CD4-positive, alpha-beta T cell treated with Interleukin-1 beta for 1 hour (primary cell): ENCODE data around the gene SYCE3.

Source experiments
- DNase-seq, 2 donors: peaks; one replicate each; pipeline ENCODE4 v3.0.0-alpha.2; 2020 to 2022

Gene SYCE3

GRCh38 chr22:50599816-50600455 is 37.2 kb upstream of the SYCE3 start:
- DNase-seq: peak; percentile 46 to 65

- no peak for DNase-seq
Measured at GRCh38 chr22:50597097-50597496, 34.4 kb upstream of the SYCE3 start.

DNA sequence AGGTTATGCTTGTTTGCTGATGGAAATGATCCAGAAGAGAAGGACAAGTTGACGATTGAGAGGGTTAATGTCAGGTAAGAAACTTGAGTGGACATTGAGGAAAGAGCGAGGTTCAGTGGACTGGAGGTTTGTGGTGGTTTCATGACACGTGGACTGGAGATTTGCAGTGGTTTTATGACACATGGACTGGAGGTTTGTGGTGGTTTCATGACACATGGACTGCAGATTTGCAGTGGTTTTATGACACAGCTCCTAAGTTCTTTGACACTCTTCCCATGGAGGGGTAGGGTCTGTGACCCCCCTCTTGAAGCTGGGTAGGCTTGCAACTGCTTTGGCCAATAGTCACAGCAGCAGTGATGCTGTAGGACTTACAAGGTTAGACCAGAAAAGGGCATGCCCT is 32.5 kb upstream of the SYCE3 start:
- no peak for DNase-seq

DNA sequence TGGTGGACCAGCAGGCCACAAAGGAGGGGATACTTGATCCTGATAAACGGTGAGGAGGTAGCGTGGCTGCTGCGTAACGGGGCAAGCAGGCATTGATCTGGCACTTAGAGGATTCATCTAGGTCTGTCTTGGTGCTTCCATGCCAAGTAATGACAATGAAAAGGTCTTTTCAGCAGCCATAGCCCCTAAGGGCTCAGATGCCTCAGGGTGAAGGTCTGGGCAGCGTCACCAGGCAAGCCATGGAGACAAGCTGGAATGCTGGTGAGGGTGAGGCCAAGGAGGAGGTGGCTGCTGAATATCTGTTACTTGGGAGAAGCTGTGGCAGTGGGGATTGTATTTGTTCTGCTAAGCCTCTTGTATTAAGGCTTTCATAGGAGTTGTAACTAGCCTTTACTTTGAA is 24.7 kb upstream of the SYCE3 start:
- no peak for DNase-seq

DNA sequence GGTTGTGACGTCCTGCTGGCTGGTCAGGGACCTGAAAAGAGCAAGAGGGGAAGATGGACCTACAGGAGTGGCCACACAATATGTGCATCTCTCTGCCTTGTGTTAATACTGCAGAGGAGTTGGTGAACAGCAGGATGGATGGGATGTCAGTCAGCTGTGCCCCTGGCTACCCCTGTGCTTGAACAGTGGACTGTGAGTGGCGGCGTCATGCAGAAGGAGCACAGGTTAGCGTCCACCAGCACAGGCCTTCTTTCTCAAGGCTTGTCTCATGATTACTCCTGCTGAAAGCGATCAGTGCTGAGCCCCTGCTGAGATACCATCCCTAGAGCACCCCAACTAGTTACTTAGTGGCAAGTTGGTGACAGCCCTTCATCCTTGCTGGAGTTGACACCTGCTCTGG is 23.7 kb upstream of the SYCE3 start:
- no peak for DNase-seq

DNA sequence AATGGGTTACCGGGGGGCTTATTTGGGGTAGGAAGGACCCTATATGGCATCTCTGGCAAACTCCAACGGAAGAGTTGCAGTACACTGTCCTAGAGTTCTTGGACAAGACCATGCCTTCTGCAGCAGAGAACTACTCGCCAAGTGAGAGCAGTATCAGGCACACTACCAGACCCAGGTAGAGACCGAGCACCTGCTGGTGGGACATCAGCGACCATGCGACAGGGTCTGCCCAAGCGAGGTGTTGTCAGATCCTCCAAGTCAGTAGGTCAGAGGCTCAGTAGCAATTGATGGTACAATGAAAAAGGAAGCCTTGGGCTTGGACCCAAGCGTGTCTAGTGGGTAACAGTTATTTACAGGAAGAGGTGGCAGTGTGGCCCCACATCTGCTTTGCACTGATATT is 23.1 kb upstream of the SYCE3 start:
- no peak for DNase-seq

GRCh38 chr22:50585238-50585637 is 22.5 kb upstream of the SYCE3 start:
- no peak for DNase-seq

DNA sequence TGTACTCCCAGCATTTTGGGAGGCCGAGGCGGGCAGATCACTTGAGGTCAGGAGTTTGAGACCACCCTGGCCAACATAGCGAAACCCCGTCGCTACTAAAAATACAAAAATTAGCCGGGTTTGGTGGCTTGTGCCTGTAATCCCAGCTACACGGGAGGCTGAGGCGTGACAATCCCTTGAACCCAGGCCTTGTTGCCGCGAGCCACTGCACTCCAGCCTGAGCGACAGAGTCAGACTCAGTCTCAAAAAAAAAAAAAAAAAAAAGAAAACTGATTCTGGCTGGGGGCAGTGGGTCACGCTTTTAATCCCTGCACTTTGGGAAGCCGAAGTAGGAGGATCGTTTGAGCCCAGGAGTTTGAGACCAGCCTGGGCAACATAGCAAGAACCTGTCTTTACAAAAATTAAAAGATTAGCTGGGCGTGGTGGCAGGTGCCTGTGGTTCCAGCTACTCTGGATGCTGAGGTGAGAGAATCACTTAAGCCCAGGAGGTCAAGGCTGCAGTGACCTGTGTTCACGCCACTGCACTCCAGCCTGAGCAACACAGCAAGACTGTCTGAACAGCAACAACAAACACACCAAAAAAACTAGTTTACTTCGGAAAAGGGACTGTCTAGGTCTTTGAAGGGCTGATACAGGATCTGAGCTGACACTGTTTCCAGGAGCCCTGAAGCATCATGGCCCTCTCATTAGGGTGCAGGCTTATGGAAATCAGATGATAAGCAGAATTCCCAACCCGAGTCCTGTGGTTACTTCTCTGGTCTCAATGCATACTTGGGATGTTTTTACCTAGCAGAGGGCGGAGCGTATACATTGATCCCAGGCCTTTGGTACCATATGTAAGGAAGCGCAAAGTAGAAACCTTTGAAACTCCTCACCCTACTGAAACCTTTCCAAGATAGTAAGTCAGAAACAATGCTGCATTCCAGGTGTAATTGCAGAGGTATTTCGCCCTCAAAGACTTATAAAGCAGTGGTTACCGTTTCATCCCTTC is 21.7 kb upstream of the SYCE3 start:
- DNase-seq: no peak

DNA sequence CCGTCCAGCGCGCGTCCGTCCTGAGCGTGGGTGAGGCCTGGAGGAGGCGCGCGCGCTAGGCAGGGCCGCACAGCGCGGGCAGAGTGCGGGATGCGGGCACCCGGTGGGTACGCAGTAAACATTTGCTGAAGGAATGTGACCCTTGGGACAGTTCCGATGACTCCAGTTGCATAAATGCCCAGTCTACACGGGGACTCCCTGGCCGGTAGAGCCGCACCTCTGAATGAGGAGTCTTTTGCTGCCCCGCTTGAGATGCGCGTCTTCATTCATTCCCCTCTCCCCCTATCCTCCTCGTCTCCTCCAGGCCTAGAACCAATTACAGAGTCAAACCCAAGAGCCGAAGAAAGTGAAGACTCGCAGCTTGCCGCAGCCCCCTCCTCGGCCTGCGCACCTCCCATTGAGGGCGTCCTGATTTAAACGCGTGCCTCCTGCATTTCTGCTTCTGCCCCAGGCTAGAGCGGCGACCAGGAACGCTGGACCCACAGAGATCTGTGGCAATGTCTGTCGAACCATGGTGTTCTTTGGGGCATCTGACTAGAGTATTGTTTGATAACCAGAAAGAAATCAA is 20.7 kb upstream of the SYCE3 start:
- no peak for DNase-seq

DNA sequence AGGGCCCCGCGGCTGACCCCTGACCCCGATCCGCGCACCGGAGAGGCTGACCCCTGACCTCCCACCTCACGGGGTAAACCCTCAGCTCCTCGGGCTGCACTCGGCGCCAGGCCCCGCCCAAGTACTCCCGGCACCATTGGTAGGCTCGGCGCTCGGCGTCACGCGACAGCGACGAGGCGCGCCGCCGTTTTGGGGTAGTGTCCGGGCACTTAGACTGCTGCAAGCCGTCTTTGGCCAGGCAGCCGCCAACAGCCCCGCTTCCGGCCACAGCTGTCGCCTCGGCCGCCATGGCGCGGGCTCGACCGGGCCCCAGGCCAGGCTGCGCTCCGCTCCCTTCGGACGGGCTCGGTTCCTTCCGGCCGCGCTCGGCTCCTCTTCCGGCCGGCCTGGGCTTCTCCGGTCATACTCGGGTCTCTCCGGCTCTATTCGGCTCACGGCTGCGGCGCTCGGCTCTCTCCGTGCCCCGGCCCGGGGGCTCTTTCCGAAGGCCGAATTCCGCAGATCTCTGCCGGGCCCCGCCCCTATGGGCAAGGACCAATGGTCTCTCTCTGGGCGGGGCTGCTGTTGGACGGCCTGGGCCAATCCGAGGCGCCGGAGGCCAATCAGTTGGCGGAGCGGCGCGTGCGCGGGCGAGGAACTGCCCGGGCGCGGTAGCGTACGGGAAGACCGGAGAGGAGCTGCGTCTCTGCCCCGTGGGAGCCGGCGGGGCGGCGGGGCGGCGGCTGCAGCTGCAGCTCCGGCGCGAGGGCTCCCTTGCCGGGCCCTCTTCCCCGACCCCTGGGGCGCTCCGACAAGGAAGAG is 20.0 kb upstream of the SYCE3 start, which contains the start of gene CHKB:
TSS of gene CHKB (minus strand) at position 357 of the 801 bp plus-strand sequence. CDS start at position 289, 68 bp downstream.
- peak; percentile 97 to 99 for DNase-seq

- peak in 1 of 2 donors; percentile 17 for DNase-seq
Measured at GRCh38 chr22:50581950-50582492, 19.3 kb upstream of the SYCE3 start.

DNA sequence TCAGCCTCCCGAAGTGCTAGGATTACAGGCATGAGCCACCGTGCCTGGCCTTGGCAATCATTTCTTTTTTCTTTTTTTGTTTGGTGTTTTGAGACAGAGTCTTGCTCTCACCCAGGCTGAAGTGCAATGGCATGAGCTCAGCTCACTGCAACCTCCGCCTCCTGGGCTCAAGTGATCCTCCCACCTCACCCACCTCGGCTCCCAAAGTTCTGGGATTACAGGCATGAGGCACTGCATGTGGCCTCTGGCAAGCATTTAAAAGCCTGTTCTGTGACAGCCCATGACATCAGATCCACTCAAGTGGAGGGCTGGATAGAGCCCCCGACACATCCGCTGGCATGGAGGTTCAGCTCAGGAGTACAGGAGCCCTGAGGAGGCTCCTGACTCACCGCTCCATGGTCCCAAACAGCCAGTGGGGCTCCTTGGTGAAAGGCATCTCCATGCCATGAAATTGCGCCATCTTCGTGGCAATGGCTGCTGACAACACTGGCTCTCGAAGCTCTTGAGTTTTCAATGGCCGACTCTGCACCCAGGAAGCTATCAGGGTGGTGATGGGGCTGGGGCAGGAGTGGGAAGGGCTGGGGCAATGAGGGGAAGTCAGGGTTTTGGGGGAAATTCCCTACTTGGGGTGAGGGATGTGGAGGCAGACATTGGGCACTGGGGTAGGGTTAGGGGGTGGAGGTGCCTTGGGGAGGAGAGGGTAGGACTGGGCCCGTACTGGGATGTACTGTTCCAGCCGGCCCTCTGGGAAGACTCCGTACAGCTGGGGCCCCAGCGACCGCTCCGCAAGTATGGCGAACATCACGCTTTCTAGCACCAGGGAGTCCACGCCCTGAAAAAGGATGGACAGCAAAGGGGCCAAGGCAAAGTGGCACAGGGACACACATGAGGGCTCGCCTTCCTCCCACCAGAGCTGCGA is 18.6 kb upstream of the SYCE3 start:
- no peak for DNase-seq

DNA sequence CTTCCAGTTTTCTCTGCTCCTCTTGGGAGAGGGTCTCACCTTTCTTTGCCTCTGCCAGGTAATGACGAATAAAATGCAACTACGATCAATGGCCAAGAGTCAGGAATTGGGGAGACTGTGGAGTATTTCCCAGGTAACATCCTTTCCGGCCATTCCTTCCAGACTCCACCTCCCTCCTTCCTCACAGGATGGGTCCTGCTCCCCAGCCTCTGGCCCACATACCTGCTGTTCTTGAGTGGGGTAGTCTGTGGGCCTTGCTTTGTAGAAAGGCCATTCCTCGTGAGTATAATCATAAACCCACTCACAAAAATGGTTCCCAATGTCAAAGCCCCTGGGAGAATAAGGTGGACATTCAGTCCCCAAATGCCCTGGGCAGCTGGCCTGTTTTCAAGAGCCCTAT is 17.0 kb upstream of the SYCE3 start:
- DNase-seq: no peak

DNA sequence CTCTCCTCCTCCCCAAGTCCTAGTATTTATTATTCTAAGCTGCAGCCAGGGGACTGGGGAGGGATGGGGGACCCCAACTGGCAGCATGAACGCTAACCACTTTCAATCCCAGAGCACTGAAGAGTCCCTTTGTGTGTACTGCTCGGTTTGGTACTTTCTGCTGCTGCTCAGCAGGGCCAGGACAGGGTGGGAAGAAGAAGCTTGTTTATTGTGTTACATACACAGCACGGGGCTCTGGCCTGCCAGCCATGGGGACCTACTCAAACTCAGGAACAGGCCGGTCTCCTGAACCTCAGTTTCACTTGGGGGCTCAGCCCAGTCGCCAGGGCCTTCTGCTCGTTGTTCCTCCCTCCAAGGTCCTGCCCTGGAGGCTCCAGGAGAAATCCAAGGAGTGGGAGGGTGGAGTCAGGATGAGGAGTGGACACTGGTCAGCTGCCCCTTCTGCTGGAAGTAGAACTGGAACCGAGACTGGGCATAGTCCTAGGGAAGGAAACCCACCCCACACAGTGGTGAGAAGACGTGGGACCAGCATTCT is 16.1 kb upstream of the SYCE3 start:
- DNase-seq: no peak

DNA sequence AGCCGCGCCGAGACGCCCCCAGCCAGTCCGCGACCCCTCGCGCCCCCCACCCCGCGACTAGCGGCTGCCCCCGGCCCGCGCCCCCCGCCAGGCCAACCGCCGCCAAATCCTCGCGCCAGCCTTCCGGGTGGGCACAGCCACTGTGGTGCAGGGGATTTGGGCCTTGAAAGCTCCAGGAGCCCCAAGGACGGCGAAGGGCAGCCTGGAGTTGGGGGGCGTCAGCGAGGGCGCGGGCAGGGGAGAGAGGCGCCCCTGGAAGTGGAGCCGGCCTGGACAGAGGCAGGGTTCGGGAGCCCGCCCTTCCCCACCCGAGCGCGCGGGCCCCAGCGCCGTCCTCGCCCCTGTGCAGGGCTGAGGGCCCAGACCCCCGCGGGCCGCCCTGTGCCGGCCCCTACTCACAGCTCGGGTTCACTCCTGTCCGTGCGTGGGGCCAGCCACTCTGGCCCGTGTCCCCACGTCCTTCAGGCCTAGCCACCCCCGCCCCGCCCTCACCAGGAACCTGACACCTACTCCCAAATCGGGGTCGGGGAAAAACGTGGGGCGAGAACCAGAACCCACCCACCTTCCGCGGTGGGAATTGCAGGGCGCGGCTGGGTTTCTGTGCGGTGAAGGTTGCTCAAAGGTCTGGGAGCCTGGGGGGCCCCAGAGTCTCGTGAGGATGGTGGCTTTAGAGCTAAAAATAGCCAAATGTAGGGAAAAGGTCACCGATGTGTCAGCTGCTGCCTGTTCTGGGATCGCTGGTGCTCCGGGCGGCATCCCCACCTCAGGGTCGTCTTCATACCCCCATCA is 15.5 kb upstream of the SYCE3 start, which contains the start of gene CPT1B:
TSS of gene CPT1B (minus strand) at position 441 of the 789 bp plus-strand sequence. CDS start 512 bp downstream, outside the sequence.
- DNase-seq: no peak

DNA sequence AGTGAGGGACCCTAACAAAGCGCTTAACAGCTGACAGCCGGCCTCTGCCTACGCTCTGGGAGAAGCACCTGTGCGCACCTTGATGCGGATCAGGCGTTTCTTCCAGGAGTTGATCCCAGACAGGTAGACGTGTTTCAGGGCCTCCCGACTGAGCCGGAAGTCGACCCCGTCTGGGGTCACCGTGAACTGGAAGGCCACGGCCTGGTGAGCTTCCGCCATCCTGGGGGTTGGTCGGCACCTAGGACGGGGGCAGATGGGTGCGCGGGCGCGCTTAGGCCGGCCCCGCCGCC is 14.9 kb upstream of the SYCE3 start:
- DNase-seq: no peak

DNA sequence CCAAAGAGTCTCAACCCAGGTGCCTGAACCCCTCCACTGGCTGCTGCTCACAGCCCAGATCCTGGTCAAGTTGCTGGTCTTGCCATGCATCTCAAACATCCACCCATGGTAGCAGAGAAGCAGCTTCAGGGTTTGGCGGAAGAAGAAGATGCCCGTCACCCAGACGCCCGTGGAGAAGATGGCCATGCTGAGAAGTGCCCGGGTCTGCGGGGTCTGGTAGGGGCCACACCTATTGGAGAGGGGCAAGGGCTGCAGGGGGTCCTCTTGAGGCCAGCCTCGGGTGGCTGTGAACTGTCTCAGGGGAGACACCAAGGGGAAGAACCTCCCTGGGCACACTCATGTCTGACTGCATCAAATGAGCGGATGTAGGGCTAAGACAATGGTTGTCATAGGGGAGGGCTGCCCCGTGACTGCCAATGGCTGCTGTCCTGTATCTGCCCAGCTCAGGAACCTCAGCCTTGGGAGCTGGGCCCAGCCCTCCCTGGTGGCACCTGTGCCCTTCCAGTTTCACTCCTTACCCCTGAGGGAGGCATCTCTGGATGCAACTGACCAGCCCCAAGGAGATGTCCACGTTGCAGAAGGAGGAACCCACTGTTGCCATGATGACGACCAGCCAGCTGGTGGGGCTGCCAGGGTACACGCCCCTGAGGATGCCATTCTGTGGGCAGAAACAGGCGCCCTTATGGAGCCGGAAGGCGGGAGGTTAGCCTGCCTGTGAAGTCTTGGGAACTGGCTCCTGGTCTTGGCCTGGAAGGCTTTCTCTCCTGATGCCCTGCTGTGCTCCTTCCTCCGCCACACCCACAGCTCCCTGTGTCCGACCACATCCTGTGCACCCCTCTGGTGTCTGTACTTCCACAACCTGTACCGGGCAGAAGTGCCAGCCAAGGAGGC is 14.3 kb upstream of the SYCE3 start:
- DNase-seq: peak in 1 of 2 donors; percentile 29

- no peak for DNase-seq
Measured at GRCh38 chr22:50576070-50576469, 13.4 kb upstream of the SYCE3 start.

DNA sequence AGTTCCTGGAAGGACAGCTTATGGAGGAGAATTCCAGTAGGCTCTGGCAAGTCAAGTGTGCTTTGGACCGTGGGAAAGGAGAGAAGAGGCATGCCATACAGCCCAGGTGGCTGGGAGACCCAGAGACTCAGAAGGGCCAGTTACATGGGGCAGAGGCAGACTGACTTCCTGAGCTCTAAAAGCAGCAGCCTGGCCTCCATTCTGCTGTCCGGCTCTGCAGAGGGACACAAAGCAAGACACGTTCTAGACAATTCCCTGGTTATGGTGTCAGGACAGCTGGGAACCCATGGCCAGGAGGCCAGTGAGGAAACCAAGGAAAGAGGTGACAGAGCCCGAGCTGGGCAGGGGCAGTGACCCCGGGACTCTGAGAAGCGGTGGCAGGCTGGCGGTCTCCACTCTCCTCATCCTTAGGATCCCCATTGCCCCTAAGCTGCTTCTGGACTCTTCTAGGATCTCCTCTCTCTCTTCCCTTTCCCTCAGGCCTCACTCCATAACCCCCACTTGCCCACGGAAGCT is 12.8 kb upstream of the SYCE3 start:
- DNase-seq: no peak
